A549 (cell line): ENCODE data around the gene TMPRSS9.

ENCODE experiments used
- CTCF ChIP-seq: fragments of >200 bp; sonication (Bioruptor Twin); formaldehyde crosslinking; IDR thresholded peaks from 3 replicates; pipeline ENCODE4 v1.5.1; 2016
- HOXA7 ChIP-seq: fragments of 250-450 bp; sonication (Bioruptor Pico); IDR thresholded peaks from 2 replicates; pipeline ENCODE4 v1.5.0; 2020; ENCODE audit warnings: mild to moderate bottlenecking, moderate library complexity
- JUN ChIP-seq, 2 experiments: fragments of >200 bp; sonication (Bioruptor Twin); formaldehyde crosslinking; IDR thresholded peaks; 2 replicates in 1 of 2; 3 replicates in 1 of 2; pipeline ENCODE4 v1.6.1; 2016 to 2017
- KDM1A ChIP-seq: fragments of 200-600 bp; sonication (generic); IDR thresholded peaks from 2 replicates; pipeline ENCODE4 v1.6.1; 2016; ENCODE audit warnings: low read depth, mild to moderate bottlenecking
- MAX ChIP-seq: IDR thresholded peaks from 2 replicates; pipeline ENCODE4 v1.6.1; 2012
- PBX3 ChIP-seq: IDR thresholded peaks from 2 replicates; pipeline ENCODE4 v1.6.1; 2012
- RCOR1 ChIP-seq: fragments of 150-350 bp; IDR thresholded peaks from 2 replicates; pipeline ENCODE4 v1.6.1; 2014; ENCODE audit warnings: antibody characterized with exemption, low read length, low read depth
- RNF2 ChIP-seq: fragments of 200-600 bp; sonication (generic); IDR thresholded peaks from 2 replicates; pipeline ENCODE4 v1.6.1; 2016; ENCODE audit warnings: low read depth, mild to moderate bottlenecking, antibody characterized with exemption, moderate library complexity, borderline replicate concordance

GRCh38 chr19:2399582-2399981 lies 39.5 kb downstream of the TMPRSS9 start:
- TF ChIP-seq MAX (no peak), CTCF (no peak), KDM1A (no peak), RCOR1 (no peak), RNF2 (no peak), PBX3 (no peak), JUN (IDR thresholded peaks at IDR 0.05) (no peak), HOXA7 (CRISPR knock-in tag) (no peak)
